ENCODE results near the gene P2RY14.
A peak's percentile ranks its signal among the peaks of the same experiment; 100 is the strongest.

The P2RY14 gene

GRCh38 chr3:151300539-151300938 is 22.2 kb upstream of the P2RY14 start:
- DNase-seq (ENCODE audit: low spot score) = no peak

- DNase-seq (ENCODE audit: low spot score) = no peak
These were observed 20.7 kb upstream of the P2RY14 start for GRCh38 chr3:151299006-151299405.

- DNase-seq (ENCODE audit: low spot score) = no peak
These were observed 19.1 kb upstream of the P2RY14 start for GRCh38 chr3:151297429-151297828.

- DNase-seq (ENCODE audit: low spot score) = no peak
These were observed 17.9 kb upstream of the P2RY14 start for GRCh38 chr3:151296226-151296625.

- DNase-seq (ENCODE audit: low spot score) = no peak
These were observed 14.8 kb upstream of the P2RY14 start for GRCh38 chr3:151293127-151293526.

DNA sequence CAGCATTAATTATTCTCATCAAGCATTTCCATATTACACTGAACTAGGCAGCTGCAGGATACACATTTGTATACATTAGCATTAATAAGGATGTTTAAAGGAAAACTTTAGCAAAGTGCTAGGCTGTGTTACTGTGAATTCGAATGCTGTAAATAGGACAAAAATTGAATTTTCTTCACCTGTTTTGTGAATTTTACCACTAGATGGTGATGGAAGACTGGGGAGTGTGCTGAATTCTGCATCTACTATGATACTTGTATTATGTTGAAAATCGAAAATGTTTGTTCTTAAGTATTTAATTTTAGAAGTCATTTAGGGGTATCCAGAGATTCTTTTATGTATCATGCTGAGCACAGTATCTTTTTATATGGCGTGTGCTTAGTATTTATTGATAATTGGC is 12.3 kb upstream of the P2RY14 start:
- DNase-seq (ENCODE audit: low spot score) = peak; percentile 5

DNA sequence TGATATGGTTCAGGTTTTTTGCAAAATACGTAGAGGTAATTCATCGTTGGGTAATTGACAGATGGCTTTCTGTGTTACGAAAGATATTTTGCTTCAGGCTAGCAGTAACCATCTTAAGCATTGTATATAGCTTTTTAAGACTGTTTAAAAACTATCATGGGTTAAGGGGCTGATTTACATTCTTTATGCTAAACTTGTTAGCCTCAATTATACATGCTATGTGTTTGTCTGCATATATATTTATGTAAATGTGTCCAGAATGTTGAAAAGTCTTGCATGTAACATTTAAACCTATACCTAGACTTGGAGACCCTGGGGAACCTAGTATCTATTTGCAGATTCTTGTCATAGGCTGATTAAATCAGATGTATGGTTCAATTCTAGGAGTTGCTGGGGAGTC is 11.1 kb upstream of the P2RY14 start:
- no peak for DNase-seq (ENCODE audit: low spot score)

DNA sequence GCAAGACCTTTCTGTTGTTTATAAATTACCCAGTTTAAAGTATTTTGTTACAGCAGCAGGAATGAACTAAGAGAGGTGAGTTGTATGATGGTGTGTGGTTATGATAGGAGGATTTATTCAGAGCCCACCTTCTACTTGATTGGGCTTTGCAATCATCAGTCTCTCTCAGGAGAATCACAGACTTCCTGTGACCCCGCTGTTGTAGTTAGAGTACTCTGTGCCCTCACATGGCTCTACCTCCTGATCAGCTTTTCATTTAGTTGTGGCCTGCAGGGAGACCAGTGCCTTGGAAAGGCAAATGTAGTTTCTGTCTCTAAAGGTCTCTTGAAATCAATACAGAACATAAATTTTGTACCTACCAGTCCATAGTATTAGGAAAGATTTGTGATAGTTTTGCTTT is 7.6 kb upstream of the P2RY14 start:
- DNase-seq (ENCODE audit: low spot score) = no peak

DNA sequence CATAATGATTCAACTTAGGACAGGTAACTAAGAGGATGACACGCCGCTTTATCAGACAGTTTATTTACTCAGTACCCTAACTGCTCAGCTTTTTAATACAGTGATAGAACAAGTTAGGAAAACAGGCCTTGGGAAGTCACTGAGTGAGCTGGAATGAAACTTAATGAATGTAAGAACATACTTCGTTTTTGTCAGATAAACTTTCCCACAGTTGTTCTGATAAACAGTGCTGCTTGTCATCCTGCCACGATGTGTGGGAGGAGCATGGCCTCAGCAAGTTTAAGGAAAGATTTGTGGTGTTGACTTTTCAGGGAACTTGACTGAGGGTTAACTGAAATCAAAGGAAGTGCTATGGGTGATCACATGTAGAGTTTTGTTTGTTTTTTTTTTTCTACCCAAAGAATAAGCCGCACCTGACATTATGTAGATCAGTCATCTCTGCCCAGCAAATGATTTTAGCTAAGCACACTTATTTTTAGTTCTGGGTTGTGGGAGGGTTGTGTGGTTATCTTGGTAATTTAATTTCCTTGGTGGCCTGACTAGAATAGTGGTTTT is 5.6 kb upstream of the P2RY14 start:
- no peak for DNase-seq (ENCODE audit: low spot score)

DNA sequence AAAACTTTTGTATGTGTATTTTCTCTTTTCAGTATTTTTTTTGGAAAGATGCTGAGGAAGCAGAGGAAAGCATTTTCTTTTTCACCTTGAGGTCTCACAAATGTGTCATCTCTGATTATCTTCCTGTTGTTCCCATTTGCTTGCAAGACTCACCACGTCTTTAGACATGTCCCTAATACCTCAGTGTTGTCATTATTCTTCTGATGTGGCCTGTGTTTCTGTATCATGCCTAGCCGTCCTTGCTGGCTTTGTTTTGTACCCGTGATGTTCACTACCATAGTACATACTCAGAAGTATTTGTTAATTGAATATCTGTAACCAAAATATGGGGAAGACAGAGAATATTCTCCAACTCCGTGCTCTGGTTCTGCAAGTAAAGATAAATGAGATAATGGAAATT is 5.0 kb upstream of the P2RY14 start:
- DNase-seq (ENCODE audit: low spot score) = no peak

GRCh38 chr3:151282921-151283320 is 4.6 kb upstream of the P2RY14 start:
- DNase-seq (ENCODE audit: low spot score) = peak; percentile 10

DNA sequence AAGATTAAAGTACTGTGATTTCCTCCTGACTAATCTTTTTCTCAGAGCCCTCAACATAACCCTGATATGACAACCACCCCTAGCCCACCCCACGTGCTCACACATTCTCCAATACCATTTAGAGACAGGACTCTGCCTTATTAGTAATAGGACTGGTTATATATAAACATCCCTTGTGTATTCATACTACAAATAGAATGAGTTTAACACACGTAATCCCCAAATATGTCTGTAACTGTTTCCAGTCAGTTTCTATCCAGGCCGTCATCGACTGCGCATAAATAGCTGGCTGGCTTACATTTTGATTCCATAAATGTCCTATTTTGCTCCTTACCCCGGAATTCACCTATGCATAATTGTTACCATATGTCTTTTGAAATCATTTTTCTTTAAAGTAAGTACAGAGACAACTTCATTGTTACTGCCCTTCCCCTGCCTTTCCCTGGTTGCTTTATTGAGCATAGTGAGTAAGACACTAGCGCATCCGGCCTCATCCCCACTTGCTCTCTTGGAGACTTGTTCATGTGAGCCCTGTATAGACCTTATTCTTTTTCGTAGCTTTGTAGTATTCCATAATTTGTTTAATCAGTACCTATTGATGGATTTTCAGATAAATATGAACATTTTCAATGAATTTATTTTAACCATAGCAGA is 3.5 kb upstream of the P2RY14 start:
- DNase-seq (ENCODE audit: low spot score) = no peak

DNA sequence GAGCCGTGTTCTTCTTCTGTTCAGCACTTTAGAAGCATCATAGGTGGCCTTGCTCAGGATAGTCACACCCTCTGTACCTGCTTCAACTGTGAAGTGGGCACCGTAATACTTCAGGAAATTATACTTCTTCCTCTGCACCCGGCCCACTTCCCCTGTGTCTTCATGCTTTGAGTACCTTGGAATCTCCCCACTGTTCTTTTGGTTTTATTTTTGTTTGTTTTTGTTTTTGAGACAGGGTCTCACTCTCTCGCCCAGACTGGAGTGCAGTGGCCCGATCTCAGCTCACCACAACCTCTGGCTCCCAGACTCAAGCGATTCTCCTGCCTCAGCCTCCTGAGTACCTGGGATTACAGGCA is 1.7 kb downstream of the P2RY14 start:
- no peak for DNase-seq (ENCODE audit: low spot score)

GRCh38 chr3:151276038-151276686 is 2.2 kb downstream of the P2RY14 start:
- DNase-seq (ENCODE audit: low spot score) = no peak

GRCh38 chr3:151275091-151275490 is 3.3 kb downstream of the P2RY14 start:
- DNase-seq (ENCODE audit: low spot score) = no peak

DNA sequence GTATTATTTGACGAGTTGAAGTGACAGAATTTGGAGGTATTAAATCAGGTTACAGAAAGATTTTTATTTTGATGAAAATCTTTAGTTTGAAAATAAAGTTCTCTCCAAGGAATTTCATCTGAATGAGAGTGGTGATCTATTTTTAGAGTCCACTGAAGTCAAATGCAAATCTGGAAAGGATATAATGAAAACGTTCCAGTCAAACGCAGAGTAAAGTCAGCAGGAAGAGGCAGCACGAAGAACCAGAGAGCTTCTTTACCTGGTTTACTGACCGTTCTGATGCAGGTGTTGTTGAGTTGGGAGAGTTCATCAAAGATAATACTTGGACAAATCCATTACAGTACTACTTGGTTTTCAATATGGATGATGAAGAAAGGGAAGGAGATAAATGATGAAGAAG is 8.7 kb downstream of the P2RY14 start:
- no peak for DNase-seq (ENCODE audit: low spot score)

GRCh38 chr3:151268267-151269235 is 9.8 kb downstream of the P2RY14 start:
- no peak for DNase-seq (ENCODE audit: low spot score)

GRCh38 chr3:151267066-151267465 is 11.3 kb downstream of the P2RY14 start:
- DNase-seq (ENCODE audit: low spot score) = no peak

DNA sequence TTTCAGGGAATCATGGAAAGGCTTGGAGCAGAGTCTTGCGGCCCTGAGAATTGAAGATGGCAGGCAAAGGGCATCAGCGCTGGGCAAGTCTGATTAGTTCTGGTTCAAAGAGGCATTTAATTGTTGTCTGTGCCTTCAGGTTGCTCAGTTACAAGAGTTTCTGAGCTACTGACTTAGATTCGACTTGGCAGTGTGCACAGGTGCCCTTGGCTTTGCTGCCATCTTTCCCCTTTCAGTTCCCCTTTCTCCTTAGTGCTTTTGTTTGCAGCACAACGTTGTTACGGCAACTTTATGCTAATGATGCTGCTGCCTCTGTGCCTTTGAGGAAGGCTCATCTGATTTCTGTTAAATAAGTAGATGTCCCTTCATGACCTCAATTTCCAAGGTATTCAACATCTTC is 12.5 kb downstream of the P2RY14 start:
- DNase-seq (ENCODE audit: low spot score) = no peak

GRCh38 chr3:151265166-151265565 is 13.2 kb downstream of the P2RY14 start:
- no peak for DNase-seq (ENCODE audit: low spot score)

DNA sequence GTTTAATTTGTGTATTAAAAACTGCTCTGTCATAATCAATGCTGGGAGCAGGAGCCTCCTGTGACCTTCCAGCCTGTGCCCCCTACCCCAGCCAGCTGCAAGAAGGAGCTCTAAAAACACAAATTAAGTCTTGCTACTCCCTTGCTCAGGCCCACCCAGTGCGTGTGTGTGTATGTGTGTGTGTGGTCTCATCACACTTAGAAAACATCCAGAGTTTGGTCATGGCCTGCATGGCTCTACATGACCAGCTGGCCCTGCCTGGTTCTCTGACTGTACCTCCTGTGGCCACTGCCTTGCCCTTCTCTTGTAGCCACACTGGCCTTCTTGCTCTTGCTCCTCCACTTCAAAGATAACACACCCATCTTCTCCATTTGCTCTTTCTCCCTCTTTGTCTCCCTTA is 13.7 kb downstream of the P2RY14 start:
- DNase-seq (ENCODE audit: low spot score) = no peak

GRCh38 chr3:151262871-151263525 is 15.3 kb downstream of the P2RY14 start:
- DNase-seq (ENCODE audit: low spot score) = no peak

All from HuH-7 (cell line).